ENCODE measurements around the gene A4GALT.
"Not testable (repeated sequence)": the region's sequence is repeated elsewhere in the genome, so short reads cannot be mapped to it uniquely, and the experiment has no call there.

A4GALT gene

GRCh38 chr22:42720263-42721044 lies at the start of gene A4GALT:
TSS of gene A4GALT (minus strand) at chr22:42720870. CDS start at chr22:42693951, 26,919 bp downstream.
- peak; percentile 47 for DNase-seq (ENCODE audit: low spot score)

- no peak for DNase-seq (ENCODE audit: low spot score)
Observed at GRCh38 chr22:42770448-42770726, 49.7 kb upstream of the A4GALT start.

- DNase-seq (ENCODE audit: low spot score) = peak; percentile 12
Observed at GRCh38 chr22:42769574-42770447, 49.1 kb upstream of the A4GALT start.

- DNase-seq (ENCODE audit: low spot score) = no peak
Observed at GRCh38 chr22:42769238-42769573, 48.5 kb upstream of the A4GALT start.

- DNase-seq (ENCODE audit: low spot score) = no peak
Observed at GRCh38 chr22:42768385-42769035, 47.8 kb upstream of the A4GALT start.

GRCh38 chr22:42766860-42767259 lies 46.2 kb upstream of the A4GALT start:
- no peak for DNase-seq (ENCODE audit: low spot score)

GRCh38 chr22:42764895-42765363 lies 44.3 kb upstream of the A4GALT start:
- DNase-seq (ENCODE audit: low spot score) = no peak

GRCh38 chr22:42763965-42764480 lies 43.4 kb upstream of the A4GALT start:
- no peak for DNase-seq (ENCODE audit: low spot score)

- DNase-seq (ENCODE audit: low spot score) = no peak
Observed at GRCh38 chr22:42760806-42761565, 40.3 kb upstream of the A4GALT start.

GRCh38 chr22:42758931-42759629 lies 38.4 kb upstream of the A4GALT start:
- no peak for DNase-seq (ENCODE audit: low spot score)

GRCh38 chr22:42755553-42755952 lies 34.9 kb upstream of the A4GALT start:
- DNase-seq (ENCODE audit: low spot score) = peak; percentile 47

GRCh38 chr22:42755121-42755520 lies 34.5 kb upstream of the A4GALT start:
- not testable (repeated sequence) for DNase-seq (ENCODE audit: low spot score)

GRCh38 chr22:42754658-42755057 lies 34.0 kb upstream of the A4GALT start:
- DNase-seq (ENCODE audit: low spot score) = peak; percentile 76

GRCh38 chr22:42752912-42753311 lies 32.2 kb upstream of the A4GALT start:
- DNase-seq (ENCODE audit: low spot score) = no peak

- no peak for DNase-seq (ENCODE audit: low spot score)
Observed at GRCh38 chr22:42752230-42752746, 31.6 kb upstream of the A4GALT start.

- not testable (repeated sequence) for DNase-seq (ENCODE audit: low spot score)
Observed at GRCh38 chr22:42750421-42750820, 29.8 kb upstream of the A4GALT start.

- DNase-seq (ENCODE audit: low spot score) = no peak
Observed at GRCh38 chr22:42747701-42748513, 27.2 kb upstream of the A4GALT start.

GRCh38 chr22:42745118-42745517 lies 24.4 kb upstream of the A4GALT start:
- DNase-seq (ENCODE audit: low spot score) = no peak

GRCh38 chr22:42743501-42743991 lies 22.9 kb upstream of the A4GALT start:
- DNase-seq (ENCODE audit: low spot score) = no peak

GRCh38 chr22:42742940-42743339 lies 22.3 kb upstream of the A4GALT start:
- no peak for DNase-seq (ENCODE audit: low spot score)

Measured in hematopoietic multipotent progenitor cell treated with erythropoietin and hydrocortisone succinate and interleukin-3 and kit ligand, for 17 days (in vitro differentiated cells).